Gastrocnemius medialis (tissue), 4 donors: ENCODE measurements around the gene MEIS3.

Source experiments
- CTCF ChIP-seq, 5 experiments: fragments of 450-650 bp in 3 of 5; fragments of 200-600 bp in 2 of 5; sonication (generic) in 2 of 5; IDR thresholded peaks in 4 of 5; conservative IDR thresholded peaks in 1 of 5; 1 replicate in 4 of 5; 2 replicates in 1 of 5; pipeline ENCODE4 v1.5.1; 2016 to 2019; ENCODE audit warnings: antibody characterized with exemption in 5 of 5, mild to moderate bottlenecking in 3 of 5, moderate library complexity in 3 of 5
- POLR2A ChIP-seq, 2 donors: fragments of 450-650 bp; IDR thresholded peaks; one replicate each; pipeline ENCODE4 v1.6.1; 2017; ENCODE audit warnings: antibody characterized with exemption in 2 of 2, mild to moderate bottlenecking in 2 of 2, moderate library complexity in 2 of 2

- TF ChIP-seq CTCF (IDR thresholded peaks at IDR 0.05 in 4 of 5, conservative IDR thresholded peaks at IDR 0.05 in 1 of 5) (no peak), POLR2A (IDR thresholded peaks at IDR 0.05) (no peak)
Observed at GRCh38 chr19:47456721-47457474, 37.6 kb upstream of the MEIS3 start.
